ENCODE data around the gene FOSL2. TPM values are rescaled to one million over a fixed set of nuclear protein-coding genes. Genes with fewer than 3 reads are reported as not detected.

The FOSL2 gene
- total RNA-seq, 1 donor from 2014 or later = 151 TPM

- DNase-seq (ENCODE audit: low spot score) = no peak
Observed at GRCh38 chr2:28431741-28432140, 39.1 kb downstream of the FOSL2 start.

GRCh38 chr2:28432362-28432761 lies 39.7 kb downstream of the FOSL2 start:
- DNase-seq (ENCODE audit: low spot score) = no peak

- DNase-seq (ENCODE audit: low spot score) = no peak
Observed at GRCh38 chr2:28433215-28433614, 40.6 kb downstream of the FOSL2 start.

- DNase-seq (ENCODE audit: low spot score) = no peak
Observed at GRCh38 chr2:28433935-28434599, 41.4 kb downstream of the FOSL2 start.

- DNase-seq (ENCODE audit: low spot score) = no peak
Observed at GRCh38 chr2:28434600-28434989, 41.9 kb downstream of the FOSL2 start.

GRCh38 chr2:28435241-28435640 lies 42.6 kb downstream of the FOSL2 start:
- no peak for DNase-seq (ENCODE audit: low spot score)

- DNase-seq (ENCODE audit: low spot score) = no peak
Observed at GRCh38 chr2:28435814-28436351, 43.2 kb downstream of the FOSL2 start.

GRCh38 chr2:28436525-28437051 lies 43.9 kb downstream of the FOSL2 start:
- DNase-seq (ENCODE audit: low spot score) = peak; percentile 65

- peak; percentile 64 for DNase-seq (ENCODE audit: low spot score)
Observed at GRCh38 chr2:28437149-28437835, 44.6 kb downstream of the FOSL2 start.

- DNase-seq (ENCODE audit: low spot score) = no peak
Observed at GRCh38 chr2:28437918-28438317, 45.3 kb downstream of the FOSL2 start.

GRCh38 chr2:28438532-28439063 lies 45.9 kb downstream of the FOSL2 start:
- DNase-seq (ENCODE audit: low spot score) = no peak

- DNase-seq (ENCODE audit: low spot score) = no peak
Observed at GRCh38 chr2:28439127-28439526, 46.5 kb downstream of the FOSL2 start.

- DNase-seq (ENCODE audit: low spot score) = no peak
Observed at GRCh38 chr2:28439763-28440162, 47.1 kb downstream of the FOSL2 start.

- DNase-seq (ENCODE audit: low spot score) = no peak
Observed at GRCh38 chr2:28442328-28442727, 49.7 kb downstream of the FOSL2 start.

GRCh38 chr2:28444956-28445355 lies 52.3 kb downstream of the FOSL2 start:
- no peak for DNase-seq (ENCODE audit: low spot score)

GRCh38 chr2:28445448-28446258 lies 53.0 kb downstream of the FOSL2 start:
- DNase-seq (ENCODE audit: low spot score) = peak; percentile 91

- no peak for DNase-seq (ENCODE audit: low spot score)
Observed at GRCh38 chr2:28446531-28446930, 53.9 kb downstream of the FOSL2 start.

GRCh38 chr2:28447086-28447485 lies 54.4 kb downstream of the FOSL2 start:
- no peak for DNase-seq (ENCODE audit: low spot score)

- peak; percentile 86 for DNase-seq (ENCODE audit: low spot score)
Observed at GRCh38 chr2:28447943-28448792, 55.5 kb downstream of the FOSL2 start.

GRCh38 chr2:28448793-28449100 lies 56.1 kb downstream of the FOSL2 start:
- no peak for DNase-seq (ENCODE audit: low spot score)

GRCh38 chr2:28449126-28449487 lies 56.4 kb downstream of the FOSL2 start:
- no peak for DNase-seq (ENCODE audit: low spot score)
